ENCODE results near the gene RALB.
A peak's percentile ranks its signal among the peaks of the same experiment; 100 is the strongest.

Gene RALB, protein sequence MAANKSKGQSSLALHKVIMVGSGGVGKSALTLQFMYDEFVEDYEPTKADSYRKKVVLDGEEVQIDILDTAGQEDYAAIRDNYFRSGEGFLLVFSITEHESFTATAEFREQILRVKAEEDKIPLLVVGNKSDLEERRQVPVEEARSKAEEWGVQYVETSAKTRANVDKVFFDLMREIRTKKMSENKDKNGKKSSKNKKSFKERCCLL

DNA sequence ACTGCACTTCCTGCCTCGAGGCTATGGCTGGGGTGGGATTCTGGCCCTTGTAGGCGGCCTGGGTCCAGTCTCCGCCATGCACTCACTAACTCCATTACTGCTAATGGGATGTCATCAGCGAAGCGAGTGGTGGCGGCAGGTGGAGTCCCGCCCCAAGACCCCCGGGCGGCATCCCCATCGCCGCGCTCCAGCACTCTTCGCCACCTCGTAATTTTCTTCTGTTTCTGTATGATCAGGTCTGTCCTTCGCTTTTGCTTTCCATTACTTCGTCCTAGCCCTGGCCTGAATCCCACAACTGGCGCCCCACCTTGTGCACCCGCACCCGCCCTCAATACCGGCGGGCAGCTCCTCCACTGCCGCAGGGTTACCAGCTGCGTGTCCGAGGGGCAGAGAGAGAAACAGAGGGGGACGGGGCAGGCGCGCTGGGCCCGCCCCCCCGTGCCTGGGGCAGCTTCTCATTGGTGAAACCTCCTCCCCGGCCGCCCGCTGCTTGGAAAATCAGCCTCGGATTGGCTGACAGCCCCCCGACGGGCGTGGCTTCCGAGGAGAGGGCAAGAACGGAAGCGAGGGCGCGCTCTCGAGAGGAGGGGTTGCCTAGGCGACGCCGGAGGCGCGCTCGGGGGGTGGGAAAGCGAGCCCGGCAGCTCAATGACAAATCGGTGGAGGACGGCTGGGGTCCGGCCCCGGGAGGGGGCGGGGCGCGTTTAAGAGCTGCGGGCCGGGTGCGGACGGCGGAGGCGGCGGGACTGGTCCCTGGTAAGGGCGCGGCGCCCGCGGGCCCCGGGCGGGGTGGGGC is at the start of gene RALB:
TSS of gene RALB (plus strand) at position 628 of the 796 bp plus-strand sequence. CDS start 25,813 bp downstream, outside the sequence.
- DNase-seq: peak; percentile 98

DNA sequence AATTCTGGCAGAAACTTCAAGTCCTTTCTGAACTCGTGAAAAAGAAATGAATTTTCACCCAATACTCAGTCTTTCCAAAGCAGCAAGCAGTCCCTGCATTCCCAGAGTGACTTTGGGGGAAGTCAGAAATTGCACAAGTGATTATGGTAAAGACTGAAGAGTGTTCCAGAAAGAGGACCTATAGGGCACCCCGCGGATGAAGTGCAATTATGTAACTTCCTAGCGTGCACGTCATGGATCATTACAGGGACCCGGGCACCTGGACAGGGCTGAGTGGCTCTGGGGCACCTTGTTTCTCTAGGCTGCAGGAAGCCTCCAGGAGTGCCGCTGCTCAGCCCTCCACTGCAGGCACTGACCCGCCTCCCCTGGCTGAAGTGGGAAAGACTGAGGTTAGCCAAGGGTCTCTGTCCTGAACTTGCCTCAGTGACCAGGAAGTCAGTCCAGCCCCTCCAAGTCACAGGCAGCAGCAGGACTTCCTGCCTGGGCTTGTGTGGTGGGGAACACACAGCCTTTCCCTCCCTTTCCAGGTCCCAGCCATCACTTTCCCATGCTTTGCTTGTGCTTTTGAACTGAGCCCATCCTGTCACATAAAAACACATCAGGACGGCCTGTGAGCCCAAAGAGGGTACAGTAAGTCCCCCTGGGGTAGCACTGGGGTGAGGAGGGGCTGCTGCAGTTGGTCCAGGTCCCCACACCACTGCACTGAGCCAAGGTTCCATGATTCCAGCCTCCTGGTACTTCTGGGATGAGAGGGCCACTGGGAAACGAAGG is 49.2 kb upstream of the RALB start:
- DNase-seq: no peak

DNA sequence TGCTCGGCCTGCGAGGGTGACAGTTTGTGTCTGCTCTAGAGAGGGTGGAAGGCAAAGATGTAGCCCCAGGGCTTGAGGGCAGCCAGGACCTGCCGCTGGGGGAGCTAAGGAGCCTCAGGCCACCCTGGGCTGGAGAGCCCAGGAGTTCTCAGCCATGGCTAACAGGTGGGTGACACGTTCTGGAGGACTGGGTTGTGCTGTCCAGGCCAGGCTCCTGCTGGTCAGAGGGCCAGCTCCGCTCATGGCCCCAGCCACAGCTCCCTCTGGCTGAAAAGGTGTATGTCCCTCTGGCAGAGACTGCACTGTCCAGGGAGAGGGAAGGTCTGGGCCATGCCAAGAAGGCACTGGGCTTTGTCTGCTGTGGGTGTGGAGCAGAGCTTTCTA is 48.6 kb upstream of the RALB start:
- no peak for DNase-seq

DNA sequence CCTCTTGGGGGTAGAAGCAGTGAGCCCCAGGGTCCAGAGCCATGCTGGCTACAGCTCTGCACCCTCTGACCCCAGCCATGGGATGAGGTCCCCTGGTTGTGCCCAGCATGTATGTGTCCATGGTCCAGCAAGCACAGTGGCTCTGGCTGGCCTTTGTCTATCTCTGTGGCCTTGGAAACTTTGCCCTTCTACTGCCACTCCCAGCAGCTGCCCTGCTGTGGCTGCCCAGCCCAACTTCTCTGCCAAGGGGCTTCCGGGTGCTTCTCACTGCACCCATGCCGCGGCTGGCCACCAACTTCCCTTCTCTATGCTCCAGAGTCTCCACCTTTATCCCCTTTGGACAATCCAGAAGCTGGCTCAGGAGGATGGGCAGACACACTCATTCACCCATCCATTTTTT is 48.2 kb upstream of the RALB start:
- no peak for DNase-seq

DNA sequence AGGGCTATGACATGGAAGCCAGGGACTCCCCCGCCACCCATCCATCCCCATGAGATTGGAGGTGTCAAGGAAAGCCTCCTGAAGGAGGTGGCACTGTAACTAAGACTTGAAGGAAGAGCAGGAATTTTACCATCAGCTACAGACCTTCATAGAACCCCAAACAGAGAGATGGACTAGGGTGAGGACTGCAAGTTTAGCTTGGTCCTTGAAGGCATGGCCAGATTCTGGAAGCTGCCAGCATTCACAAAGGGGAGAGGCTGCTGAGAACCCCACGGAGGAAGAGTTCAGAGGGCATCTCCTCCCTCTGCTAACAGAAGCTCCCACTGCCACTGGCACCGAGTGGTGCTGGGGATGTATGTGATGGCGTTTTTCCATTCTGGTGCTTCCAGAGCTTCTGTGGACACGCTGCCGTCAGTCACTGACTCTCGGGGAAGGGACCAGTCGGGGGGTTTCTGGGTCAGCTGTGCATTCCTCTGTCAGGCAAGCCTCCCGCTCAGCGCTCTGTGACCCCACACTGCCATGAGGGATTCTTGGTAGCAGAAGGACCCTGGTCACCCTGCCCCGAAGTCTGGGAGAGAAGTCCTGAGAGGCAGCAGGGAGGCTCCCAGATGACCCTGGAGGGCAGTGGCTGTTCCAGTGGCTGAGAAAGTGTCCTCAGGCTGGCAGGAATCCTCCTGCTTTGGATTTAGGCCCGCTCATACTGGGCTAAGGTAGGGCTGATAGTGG is 47.5 kb upstream of the RALB start:
- no peak for DNase-seq

DNA sequence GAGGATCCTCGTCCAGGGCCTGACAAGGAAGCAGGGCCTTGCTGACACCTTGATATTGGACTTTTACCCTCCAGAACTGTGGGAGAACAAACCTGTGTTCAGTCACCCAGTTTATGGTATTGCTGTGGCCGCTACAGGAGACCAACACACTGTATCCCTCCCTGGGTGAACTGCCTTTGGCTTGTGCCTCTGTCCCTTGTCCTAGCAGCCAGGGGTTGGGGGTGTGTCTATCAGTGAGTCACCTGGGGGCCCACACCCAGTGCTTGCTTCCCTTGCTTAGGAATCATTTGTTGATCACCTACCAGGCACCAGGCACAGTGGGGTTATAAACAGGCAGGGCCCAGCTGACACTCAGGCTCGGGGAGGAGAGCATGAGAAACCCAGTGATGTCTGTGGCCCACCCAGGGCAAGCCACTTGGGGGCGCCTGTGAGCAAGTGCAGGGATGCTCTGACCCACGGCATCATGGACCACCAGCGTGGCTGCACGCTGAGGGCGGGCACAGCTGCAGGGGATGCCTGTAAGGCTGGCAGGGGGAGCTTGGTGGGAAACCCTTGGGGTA is 46.5 kb upstream of the RALB start:
- peak; percentile 47 for DNase-seq

DNA sequence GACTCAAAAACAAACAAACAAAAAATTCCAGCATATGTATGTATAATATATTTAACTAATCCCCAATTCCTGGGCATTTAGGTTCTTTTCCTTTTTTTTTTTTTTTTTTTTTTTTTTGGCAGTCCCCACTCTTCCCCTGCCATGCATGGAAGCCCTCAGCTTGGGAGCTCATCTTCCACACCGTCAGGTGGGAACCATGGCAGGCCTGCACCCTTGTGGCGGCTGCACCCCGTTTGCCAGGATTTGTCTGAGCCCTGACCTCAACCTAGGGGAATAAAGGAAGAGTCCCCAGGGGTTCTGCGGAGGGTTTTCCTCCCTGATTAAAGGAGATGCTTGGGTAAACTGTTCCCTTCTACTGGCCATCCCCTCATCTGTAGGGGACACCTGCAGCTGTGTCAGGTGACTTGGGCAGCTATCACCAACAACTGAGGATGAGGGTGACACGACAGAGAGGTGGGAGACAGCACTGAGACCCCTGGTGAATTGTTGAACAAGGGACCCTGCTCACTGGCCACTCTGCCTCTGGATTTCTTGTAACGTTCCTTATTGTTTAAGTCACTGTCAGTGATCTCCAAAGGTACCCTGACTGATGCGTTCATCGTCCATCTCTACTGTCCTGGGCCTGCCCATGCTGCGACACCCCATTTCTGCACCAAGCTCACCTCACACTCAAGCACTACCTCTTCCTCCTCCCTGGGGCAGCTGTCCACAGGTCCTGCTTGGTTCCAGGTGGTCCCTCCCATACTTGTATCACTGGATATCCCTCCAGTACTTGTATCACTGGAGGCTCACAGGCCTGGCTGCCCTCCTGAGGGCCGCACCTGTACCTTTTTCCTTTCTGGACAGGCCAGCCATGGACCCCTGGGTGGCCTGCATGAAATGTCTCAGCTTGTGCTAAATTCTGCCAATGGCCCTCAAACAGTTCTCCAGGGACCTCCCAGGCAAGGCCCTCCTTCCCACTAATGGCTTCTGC is 44.0 kb upstream of the RALB start:
- no peak for DNase-seq

DNA sequence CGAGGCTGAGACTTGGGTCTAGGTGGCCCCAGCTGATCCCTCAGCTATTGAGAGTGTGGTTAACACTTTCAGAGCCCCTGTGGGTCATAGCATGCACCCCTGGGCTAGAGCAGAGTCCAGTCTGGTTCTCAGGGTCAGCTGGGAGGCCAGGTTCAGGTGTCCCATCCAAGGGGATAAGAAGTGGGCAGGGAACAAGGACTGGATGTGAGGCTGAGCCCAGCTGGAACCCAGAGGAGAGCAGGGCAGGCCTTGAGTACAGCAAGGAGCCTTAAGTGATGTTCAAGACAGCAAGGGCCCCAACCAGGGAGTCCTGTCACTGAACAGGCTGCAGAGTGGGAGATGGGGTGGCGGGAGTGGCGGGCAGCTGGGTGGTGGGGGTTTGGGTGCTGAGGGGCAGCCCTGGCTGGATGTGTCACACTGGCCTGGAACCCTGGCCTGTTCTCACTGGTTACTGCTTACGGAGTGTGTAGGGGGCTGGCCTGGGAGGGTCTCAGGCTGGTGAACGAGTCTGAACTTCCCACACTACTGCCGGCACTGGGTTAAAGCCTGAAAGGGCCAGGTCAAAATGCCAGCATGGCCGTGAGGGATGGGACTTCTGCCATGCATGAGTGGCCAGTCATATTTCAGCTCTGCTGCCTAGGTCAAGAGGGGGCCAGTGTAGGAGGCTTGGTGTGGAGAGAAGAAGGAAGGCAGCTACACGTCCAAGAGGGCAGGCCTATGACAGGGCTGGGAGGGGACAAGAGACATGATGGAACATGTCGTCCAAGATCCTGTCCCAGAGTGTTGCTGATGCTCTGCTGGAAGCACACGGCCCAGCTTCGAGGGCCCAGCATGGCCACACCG is 43.0 kb upstream of the RALB start:
- DNase-seq: no peak

DNA sequence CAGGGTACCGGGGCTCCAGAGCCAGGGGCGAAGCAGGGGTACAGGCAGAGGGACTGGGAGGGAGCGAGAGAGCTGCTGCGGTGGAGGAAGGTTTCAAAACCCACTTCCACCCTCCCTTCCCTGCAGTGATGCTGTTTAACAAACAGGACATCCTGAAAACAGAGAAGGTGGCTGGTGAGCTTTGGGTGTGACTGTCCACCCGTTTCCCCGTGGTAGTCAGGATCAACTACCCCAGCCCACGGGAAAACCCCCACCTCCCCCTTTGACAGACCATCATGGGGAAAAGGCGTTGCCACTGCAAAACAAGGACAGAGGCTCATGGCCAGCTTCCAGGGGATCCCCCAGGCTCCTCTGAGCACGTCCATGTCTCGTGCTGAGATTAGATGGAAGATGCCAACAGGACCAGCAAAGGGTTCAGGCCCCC is 42.4 kb upstream of the RALB start:
- DNase-seq: no peak

DNA sequence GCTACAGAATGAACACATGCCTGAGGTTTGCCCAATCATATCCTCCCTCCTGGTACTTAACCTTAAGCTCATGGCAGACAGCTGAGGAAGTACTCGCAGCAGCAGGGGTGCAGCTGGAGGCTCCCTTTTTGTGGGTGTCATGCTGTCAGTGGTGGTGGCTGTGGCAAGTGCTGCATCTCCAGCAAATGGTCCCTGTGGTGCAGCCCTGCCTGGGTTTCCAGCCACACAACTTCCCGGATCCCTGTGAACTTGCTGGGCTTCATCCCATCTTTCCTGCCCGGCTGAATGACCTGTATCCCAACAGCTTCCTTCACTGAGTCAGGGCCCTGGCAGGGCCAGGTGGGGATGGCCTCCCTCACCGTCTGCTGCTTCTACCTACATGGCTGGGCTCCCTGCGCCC is 34.5 kb upstream of the RALB start:
- DNase-seq: no peak

DNA sequence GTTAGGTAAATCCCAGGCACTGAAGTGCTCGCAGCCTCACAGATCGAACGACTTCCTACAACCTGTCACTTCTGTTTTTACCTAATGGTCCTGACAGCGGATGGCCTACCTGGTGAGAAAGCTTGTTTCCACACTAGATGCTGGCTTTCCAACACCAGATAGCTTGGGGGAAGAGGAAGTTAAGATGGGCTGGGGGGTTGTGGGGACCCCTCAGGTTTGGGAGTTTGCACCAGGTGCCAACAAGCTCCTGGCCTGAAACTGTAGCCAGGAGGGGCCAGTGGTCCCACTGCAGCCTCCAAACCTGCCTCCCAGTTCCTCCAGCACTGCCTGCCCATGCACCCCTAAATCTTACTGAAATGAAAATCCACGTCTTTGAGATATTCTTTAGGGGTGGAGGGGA is 33.4 kb upstream of the RALB start:
- DNase-seq: no peak

DNA sequence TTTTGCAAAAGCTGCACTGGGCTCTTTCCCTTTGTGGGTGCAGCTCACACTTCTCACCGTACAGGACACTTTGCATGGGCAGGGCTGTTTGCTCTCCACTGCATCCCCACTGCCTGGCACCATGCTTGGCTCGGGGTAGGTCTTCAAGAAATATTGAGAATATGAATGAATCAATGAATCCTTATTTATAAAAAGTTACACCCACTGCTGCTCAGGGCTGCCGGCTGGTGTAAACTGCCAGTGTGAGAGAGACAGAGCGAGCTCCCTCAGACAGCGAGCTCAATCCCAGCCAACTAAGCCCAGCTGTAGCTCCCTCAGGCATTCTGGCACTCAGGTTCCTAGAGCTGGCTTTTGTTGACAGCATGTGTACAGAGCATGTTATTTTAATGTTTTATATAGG is 32.9 kb upstream of the RALB start:
- no peak for DNase-seq

DNA sequence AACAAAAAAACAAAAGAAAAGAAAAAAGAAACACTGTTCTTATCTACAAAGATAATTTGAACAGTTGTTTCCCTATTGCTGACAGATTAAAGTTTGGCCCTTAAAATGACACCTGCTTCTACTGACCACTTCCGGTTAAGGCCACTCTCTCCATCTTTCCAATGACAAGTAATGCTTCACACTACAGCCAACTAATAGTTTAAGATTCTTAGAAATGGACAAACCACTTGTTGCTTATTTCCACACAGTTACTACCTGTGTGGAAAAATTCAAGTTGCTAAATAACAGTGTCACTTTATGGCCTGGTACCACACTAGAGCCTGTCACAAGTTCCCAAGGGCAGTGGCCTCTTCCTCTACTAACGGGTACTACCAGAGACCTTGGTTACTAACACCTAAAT is 31.9 kb upstream of the RALB start:
- no peak for DNase-seq

DNA sequence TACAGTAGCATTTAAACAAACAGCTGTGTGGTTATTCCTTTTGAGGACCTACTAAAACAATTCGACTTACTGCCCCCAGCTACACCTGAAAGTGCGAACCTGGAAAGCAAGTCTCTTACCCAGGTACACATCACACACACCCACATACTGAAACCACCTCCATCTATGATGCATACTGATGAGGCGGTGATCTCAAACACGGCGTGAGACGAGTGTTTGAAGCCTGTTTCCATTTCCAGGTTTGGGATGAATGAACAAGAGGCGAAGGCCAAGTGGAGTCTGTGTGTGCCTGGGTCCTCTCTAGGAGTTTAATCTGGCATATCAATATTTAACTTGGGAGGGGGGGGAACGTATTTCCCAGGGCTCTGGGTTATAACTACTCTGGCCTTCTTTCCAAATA is 31.0 kb upstream of the RALB start:
- no peak for DNase-seq

DNA sequence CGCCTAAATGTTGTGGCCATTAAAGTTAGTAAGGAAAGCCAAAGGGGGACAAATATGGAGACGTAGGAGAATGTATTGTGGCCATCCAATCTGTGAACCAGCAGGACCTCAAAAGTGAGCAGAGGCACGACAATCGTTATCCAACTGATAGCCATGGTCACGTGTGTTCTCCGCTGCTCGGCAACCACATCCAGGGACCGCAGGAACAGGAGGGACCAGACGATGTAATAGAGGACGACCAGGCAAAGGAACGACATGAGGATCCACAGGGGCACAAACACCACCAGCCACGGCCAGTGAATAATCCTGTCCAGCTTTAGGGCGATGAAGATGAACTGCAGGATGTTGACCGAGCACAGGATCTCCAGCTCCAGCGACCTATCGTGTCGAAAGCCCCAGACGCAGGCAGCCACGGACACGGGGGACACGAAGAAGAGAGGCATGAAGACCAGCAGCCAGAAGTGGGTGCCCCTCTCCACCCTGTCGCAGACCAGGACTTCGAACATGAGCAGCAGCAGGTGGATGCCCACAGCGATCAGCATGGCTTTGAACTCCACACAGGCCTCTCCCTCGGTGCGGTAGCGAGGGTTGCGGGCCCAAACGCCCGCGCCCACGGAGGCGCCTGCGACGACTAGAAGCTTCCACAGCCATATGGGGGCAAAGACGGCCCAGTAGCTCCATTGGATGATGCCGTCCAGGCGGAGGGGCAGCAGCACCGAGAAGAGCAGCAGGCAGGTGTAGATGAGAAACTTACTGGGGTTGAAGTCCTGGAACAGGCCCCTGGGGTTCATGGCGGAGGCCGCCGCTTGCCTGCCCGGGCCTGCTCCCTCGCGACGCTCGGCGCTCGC is 30.2 kb upstream of the RALB start:
- no peak for DNase-seq

DNA sequence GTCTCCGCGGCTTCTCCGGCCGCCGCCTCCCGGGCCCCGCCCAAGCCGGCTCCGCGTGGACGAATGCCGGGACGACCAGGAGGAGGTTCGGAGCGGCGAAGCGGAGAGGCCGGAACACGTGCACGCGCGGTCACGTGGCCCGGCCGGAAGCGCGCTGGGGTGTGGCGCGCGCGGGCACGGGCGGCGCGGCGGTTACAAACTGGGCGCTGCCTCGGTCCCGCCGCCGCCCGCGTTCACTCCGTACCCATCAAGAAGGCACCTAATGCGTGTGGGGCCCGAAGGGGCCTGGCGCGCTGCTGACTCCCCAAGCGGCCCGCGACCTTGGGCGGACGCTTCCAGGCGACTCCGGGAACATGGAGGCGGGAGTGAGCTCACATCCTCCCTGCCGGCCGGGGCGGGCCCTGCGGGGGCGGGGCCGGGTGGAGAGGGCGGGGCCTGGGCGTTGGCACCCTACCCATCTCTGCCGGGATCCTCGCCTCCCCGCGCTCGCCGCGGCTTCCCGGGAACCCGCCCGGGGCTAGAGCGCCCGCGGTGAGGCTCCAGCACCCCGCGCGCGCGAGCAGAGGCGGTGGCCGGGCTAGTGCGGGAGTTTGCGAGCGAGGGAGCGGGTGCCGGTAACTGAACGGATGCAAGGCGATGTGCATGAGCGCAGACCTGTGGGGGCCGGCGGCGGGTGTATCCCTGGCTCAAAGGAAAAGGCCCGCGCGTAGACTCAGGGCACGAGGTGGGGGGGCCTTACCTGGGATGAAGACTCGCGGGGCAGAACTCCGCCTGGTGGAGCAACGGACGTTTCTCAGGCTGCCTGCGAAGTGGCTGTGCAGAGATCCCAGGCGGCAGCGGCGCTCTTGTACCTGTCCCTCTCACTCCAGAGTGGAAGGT is 29.4 kb upstream of the RALB start, which contains the start of gene TMEM185B:
TSS of gene TMEM185B (minus strand) at position 367 of the 879 bp plus-strand sequence. CDS start 424 bp downstream, outside the sequence.
- DNase-seq: peak; percentile 91

DNA sequence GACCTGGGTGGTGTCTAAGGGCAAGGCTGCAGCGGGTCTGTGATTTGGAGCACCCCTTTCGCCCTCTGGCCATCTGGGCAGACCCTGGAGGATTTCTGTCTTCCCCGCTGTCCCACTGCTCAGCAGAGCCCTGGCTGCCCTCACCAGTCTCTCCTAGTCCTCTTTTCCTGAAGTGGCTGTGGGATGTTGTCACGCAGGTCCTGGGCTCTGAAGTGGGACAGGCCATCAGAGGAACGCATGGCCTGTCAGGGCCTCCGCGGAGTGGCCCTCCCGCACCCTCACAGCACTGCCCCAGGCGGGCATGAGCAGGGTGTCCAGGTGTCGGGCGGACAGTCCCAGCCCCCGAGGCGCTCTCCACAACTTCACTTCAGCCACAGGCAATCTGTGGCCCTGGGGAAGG is 28.4 kb upstream of the RALB start:
- DNase-seq: no peak

DNA sequence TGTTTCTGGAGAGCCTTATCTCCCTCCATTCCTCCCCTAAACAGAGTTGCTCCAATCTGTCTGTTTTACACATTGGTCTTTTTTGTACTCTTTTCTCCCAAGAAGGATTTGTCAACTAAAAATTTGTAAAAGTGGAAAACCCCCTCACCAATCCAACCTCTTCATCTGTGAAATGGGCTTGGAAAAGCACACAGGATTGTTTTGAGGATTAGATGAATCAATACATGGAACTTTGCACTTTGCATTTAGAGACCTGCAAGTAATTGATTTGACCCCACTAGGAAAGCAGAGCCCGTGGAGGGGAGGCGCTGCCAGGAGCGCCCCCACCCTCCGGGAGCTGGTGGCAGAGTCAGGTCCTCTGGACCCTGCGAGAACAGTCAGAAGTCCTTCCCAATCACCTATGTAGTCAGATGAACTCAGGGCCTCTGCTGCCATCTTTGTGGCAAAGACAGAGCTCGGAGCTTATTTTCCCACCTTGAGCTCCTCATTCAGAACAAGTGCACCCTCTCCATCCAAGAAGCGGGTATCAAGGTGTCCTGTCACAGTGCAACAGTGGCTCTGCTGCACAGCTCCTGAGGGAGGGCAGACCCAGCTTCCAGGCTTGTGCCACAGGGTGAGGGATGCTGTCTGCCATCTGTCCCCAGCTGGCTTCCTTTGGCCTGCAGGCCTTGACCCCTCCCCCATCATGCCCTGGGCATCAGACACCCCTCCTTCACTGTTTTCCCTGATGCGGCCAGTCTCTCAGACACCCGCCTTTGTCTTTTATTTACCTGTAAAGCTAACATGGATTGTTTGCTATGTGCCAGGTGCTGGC is 27.7 kb upstream of the RALB start:
- DNase-seq: no peak
